Activated CD8-positive, alpha-beta memory T cell treated with anti-CD3 and anti-CD28 coated beads, Interleukin-2, amount 10 ng/mL, durations not matched to agents 7 days and 5 days (primary cell): Measurements from ENCODE around the gene MYMX. TPM values are rescaled to one million over a fixed set of nuclear protein-coding genes. Genes with fewer than 3 reads are reported as not detected.
"Not testable (repeated sequence)": the region's sequence is repeated elsewhere in the genome, so short reads cannot be mapped to it uniquely, and the experiment has no call there.

Experiments used
- ATAC-seq: fragments of 150-1000 bp; cut with Tn5 transposase; one replicate; pipeline ENCODE4 v1.10.0; 2021; ENCODE audit warnings: moderate library complexity
- CTCF ChIA-PET: fragments of 350-600 bp; sonication (Branson Sonifier 250); formaldehyde crosslinking; loops from one replicate; lab custom pipeline; 2021; ENCODE audit warnings: antibody characterized with exemption; lab: Charles Lee
- DNase-seq: peaks from one replicate; pipeline ENCODE4 v3.0.0-alpha.2; 2020
- H3K27ac Mint-ChIP-seq: one replicate; pipeline ENCODE4 v1.8.0; 2021; ENCODE audit warnings: mild to moderate bottlenecking, mixed read lengths
- H3K27me3 Mint-ChIP-seq: one replicate; pipeline ENCODE4 v1.8.0; 2021; ENCODE audit warnings: mixed read lengths
- H3K36me3 Mint-ChIP-seq: one replicate; pipeline ENCODE4 v1.8.0; 2021; ENCODE audit warnings: mild to moderate bottlenecking, mixed read lengths
- H3K4me1 Mint-ChIP-seq: one replicate; pipeline ENCODE4 v1.8.0; 2021; ENCODE audit warnings: mixed read lengths
- H3K4me3 Mint-ChIP-seq: one replicate; pipeline ENCODE4 v1.8.0; 2021; ENCODE audit warnings: mild to moderate bottlenecking, moderate library complexity, mixed read lengths
- H3K9me3 Mint-ChIP-seq: one replicate; pipeline ENCODE4 v1.8.0; 2022; ENCODE audit warnings: low read depth, mixed read lengths
- total RNA-seq, 2 experiments: library from RNA; stranded (reverse); gene quantifications; one replicate each; pipeline ENCODE4 v1.2.3, GENCODE V29; 2021

The MYMX gene
- total RNA-seq, 2 experiments from 2014 or later, result not detected

DNA sequence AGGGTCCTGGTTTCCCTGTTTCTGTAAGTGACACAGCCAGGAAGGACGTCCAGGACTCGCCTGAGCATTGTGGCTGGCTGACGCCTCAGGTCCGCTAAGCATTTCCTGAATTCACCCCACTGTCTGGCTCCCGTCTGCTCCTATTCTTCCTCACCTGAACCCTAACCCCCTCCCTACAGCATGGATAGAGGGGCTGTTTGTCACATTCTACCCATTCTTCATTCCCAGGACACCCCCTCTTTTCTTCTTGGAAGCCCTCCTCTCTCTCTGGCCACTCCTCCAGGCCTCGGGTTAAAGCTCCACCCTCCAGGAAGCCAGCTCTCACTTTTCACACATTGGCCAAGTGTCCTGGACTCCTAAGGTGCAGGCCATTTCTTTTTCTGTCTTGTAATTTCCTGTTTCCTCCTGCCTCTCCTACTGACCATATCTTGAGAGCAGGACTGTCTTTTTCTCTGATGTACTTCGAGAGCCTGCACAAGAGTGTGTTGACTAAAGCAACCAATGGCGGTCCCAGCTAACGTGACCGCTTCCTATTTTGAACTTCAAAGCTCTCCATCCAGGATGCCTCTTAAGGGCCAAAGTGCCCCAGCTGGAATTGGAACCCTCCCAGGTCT lies 24.2 kb upstream of the MYMX start:
- Mint-ChIP-seq H3K36me3 (no peaks in the 10 kb centered on the region), H3K27ac (no peak overlapping the region), H3K27me3 (peaks cover 19% of the 10 kb centered on the region), H3K4me1 (peaks cover 2% of the 10 kb centered on the region), H3K9me3 (no peaks in the 10 kb centered on the region), H3K4me3 (no peak overlapping the region)
- ATAC-seq (no peak), DNase-seq (no peak)
- CTCF ChIA-PET, result interaction anchor here (1.5 to 1.9 kb wide), 2 partner anchors 20 kb away, joined by 3 to 7 read pairs; no protein-coding TSS in a partner anchor

DNA sequence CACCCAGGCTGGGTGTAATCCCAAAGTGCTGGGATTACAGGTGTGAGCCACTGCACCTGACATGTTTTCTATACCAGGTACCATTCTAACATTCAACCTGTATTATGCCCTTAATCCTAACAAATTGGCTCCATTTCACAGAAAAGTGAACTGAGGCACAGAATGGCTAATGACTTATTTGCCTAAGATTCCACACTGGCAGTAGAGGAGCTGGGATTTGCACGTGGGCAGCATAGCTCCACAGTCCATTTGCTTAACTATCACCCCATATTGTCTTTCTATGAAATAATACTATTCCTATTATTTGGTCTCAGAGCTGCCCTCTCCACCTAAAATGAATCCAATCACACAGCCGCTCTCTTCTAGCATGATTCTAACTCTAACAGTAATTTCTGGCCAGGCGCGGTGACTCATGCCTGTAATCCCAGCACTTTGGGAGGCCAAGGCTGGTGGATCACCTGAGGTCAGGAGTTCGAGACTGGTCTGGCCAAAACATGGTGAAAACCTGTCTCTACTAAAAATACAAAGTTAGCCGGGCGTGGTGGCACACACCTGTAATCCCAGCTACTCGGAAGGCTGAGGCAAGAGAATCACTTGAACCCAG lies 23.3 kb upstream of the MYMX start:
- peaks cover 19% of the 10 kb centered on the region for H3K27me3 Mint-ChIP-seq
- H3K27ac Mint-ChIP-seq, result no peak overlapping the region
- no peak for ATAC-seq
- CTCF ChIA-PET, result interaction anchor here (1.1 to 1.9 kb wide), 3 partner anchors 20 to 44 kb away, joined by 3 to 7 read pairs (median 3); no protein-coding TSS in a partner anchor
- H3K9me3 Mint-ChIP-seq, result no peaks in the 10 kb centered on the region
- H3K4me1 Mint-ChIP-seq, result peaks cover 2% of the 10 kb centered on the region
- no peak overlapping the region for H3K4me3 Mint-ChIP-seq
- DNase-seq, result no peak
- no peaks in the 10 kb centered on the region for H3K36me3 Mint-ChIP-seq

DNA sequence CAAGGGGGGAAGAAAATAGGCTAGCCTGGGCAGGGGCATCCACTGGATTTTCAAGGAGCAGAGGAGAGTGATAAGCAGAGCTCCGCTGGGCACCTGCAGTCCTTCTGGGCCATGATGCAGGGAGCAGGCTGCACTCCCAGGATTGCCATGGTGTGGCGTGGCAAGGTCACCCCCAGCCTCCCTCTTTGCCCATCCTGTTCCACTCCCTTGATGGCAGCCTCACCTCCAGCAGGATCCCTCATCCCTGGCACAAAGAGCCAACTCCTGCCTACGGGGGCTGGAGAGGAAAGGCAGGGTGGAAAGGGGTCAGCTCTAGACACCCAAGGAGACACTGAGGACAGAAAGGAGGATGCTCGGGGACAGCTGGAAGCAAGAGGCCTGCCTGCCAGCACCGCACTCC lies 22.4 kb upstream of the MYMX start:
- H3K27me3 Mint-ChIP-seq, result peaks cover 17% of the 10 kb centered on the region
- ATAC-seq, result no peak
- CTCF ChIA-PET, result no interaction called here
- no peak overlapping the region for H3K27ac Mint-ChIP-seq
- no peak for DNase-seq
- H3K9me3 Mint-ChIP-seq, result no peaks in the 10 kb centered on the region
- peaks cover 2% of the 10 kb centered on the region for H3K4me1 Mint-ChIP-seq
- H3K36me3 Mint-ChIP-seq, result no peaks in the 10 kb centered on the region
- H3K4me3 Mint-ChIP-seq, result no peak overlapping the region

- H3K4me1 Mint-ChIP-seq, DNase-seq, ATAC-seq, CTCF ChIA-PET, H3K36me3 Mint-ChIP-seq, H3K9me3 Mint-ChIP-seq, H3K4me3 Mint-ChIP-seq, H3K27ac Mint-ChIP-seq: not testable (repeated sequence)
- H3K27me3 Mint-ChIP-seq, result peaks cover 17% of the 10 kb centered on the region
Measured at GRCh38 chr6:44196351-44196750, 20.4 kb upstream of the MYMX start.

DNA sequence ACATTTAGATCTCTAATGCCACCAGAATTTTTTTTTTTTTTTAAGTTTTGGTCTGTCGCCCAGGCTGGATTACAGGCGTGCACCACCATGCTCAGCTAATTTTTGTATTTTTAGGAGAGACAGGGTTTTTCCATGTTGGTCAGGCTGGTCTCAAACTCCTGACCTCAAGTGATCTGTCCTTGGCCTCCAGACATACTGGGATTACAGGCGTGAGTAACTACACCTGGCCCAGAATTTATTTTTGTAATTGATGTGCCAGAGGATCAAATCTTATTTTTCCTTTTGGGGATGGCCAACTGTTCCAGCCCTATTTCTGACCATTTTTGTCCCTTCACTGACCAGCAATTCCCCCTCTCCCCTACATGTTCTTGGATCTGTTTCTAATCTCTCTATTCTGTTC lies 18.0 kb upstream of the MYMX start:
- Mint-ChIP-seq H3K27ac (no peak overlapping the region), H3K27me3 (peaks cover 14% of the 10 kb centered on the region), H3K9me3 (no peaks in the 10 kb centered on the region), H3K36me3 (no peaks in the 10 kb centered on the region), H3K4me1 (no peaks in the 10 kb centered on the region), H3K4me3 (no peak overlapping the region)
- CTCF ChIA-PET, result interaction anchor here (0.7 kb wide), 1 partner anchor 27 kb away, joined by 3 read pairs; no protein-coding TSS in a partner anchor
- DNase-seq (no peak), ATAC-seq (no peak)

- Mint-ChIP-seq H3K27ac (no peak overlapping the region), H3K36me3 (no peaks in the 10 kb centered on the region), H3K9me3 (no peaks in the 10 kb centered on the region), H3K4me1 (no peaks in the 10 kb centered on the region), H3K4me3 (no peak overlapping the region), H3K27me3 (peaks cover 8% of the 10 kb centered on the region)
- ATAC-seq, result no peak
- DNase-seq, result no peak
- CTCF ChIA-PET, result interaction anchor here (0.9 to 1.0 kb wide), 2 partner anchors 22 to 27 kb away, joined by 3 read pairs; no protein-coding TSS in a partner anchor
Measured at GRCh38 chr6:44199883-44200282, 16.8 kb upstream of the MYMX start.

DNA sequence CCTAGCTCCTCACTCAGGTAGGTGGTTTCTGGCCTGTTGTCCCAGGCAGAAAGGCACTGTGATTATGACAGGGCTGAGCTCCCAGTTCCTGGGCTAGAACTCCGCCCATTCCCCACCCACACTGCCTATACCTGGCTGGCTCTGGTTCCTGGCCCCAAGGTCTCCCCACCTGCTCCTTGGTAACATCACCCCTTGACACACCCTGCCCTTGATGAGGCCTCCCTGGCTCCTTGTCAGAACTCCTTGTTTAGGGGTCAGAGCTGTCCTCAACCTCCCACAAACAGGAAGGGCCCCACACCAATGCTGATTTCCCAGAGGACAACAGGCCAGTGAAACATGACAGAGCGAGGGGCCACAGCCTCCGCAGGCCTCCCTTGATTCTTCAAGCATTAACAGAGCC lies 15.5 kb upstream of the MYMX start:
- CTCF ChIA-PET, result interaction anchor here (1.0 kb wide), 1 partner anchor 28 kb away, joined by 3 read pairs; no protein-coding TSS in a partner anchor
- H3K27ac Mint-ChIP-seq, result no peak overlapping the region
- H3K9me3 Mint-ChIP-seq, result no peaks in the 10 kb centered on the region
- peaks cover 11% of the 10 kb centered on the region for H3K27me3 Mint-ChIP-seq
- no peaks in the 10 kb centered on the region for H3K4me1 Mint-ChIP-seq
- ATAC-seq (no peak), DNase-seq (no peak)
- H3K4me3 Mint-ChIP-seq, result no peak overlapping the region
- no peaks in the 10 kb centered on the region for H3K36me3 Mint-ChIP-seq

DNA sequence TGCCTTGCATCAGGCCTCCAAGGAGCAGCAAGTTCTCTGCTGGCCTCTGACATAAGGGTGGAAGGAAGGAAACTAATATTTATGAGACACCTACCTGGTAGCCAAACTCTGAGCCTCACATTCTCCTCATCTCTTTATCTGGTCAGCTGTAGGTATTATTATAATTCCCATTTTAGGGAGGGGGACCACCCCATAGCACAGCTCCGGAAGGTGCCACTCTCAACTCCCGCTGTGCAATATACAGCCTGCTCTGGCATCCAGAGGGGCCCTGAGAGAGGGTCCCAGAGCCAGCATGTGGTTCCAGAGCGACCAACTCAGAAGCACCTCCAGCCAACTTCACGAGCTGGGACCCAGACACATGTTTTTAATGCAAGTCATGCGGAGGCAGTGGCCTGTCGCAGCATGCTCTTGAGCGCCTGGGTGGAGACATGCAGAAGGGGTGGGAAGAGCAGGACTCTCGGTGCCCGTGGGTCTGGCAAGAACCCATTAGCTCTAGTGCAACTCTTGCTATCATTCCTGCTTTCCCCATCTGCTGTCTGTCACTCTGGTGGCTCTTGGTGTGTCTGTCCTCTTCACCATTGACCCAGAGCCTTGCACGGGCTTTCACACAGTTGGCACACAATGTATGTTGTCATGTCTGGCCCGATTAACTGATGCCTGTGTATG lies 15.0 kb upstream of the MYMX start:
- Mint-ChIP-seq H3K9me3 (no peaks in the 10 kb centered on the region), H3K4me1 (no peaks in the 10 kb centered on the region), H3K36me3 (no peaks in the 10 kb centered on the region), H3K27ac (no peak overlapping the region), H3K27me3 (peaks cover 15% of the 10 kb centered on the region), H3K4me3 (no peak overlapping the region)
- CTCF ChIA-PET, result interaction anchor here (1.5 kb wide), 1 partner anchor 11 kb away, joined by 3 read pairs; no protein-coding TSS in a partner anchor
- no peak for ATAC-seq
- DNase-seq, result no peak

- H3K27ac Mint-ChIP-seq, result peak overlapping the region; percentile 42
- DNase-seq, result no peak
- H3K27me3 Mint-ChIP-seq, result peaks cover 15% of the 10 kb centered on the region
- no peaks in the 10 kb centered on the region for H3K9me3 Mint-ChIP-seq
- CTCF ChIA-PET, result interaction anchor here (1.5 kb wide), 1 partner anchor 10 kb away, joined by 3 read pairs; no protein-coding TSS in a partner anchor
- no peaks in the 10 kb centered on the region for H3K36me3 Mint-ChIP-seq
- no peaks in the 10 kb centered on the region for H3K4me1 Mint-ChIP-seq
- H3K4me3 Mint-ChIP-seq, result no peak overlapping the region
- no peak for ATAC-seq
Measured at GRCh38 chr6:44202332-44202971, 14.3 kb upstream of the MYMX start.

DNA sequence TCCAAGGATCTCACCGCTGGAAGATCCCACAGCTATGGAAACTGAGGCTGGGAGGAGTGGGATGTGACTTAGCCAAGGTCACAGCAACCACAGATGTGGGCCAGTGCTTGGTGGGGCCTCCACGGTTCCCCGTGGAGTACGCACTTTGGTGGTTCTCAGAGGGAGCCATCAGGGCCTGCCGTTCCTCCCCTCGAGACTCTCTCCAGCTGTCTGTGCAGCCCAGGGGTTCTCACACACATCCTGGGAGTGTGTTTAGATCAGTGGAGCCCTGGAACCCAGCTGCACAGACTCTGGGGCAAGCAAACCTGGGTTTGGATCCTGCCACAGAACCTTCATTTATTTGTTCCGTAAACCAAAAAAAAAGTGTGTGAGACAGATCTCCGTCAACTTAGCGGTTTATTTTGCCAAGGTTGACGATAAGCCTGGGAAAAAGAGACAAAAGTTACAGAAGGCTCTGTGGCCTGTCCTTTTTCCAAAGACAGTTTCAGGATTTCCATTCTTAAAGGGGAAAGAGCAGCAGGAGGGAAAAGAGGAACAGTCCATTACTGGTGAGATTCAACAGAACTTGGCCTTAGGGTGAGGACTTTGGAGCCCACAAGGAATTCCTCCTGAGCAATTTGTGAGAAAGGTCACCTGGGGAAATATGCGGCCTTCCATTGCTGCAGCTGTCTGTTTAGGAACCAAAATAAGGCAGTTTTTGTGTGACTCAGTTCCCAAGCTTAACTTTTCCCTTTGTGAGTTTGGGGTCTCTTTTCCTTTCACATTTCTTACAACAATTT lies 13.6 kb upstream of the MYMX start:
- no peak for ATAC-seq
- Mint-ChIP-seq H3K4me3 (no peak overlapping the region), H3K9me3 (no peaks in the 10 kb centered on the region), H3K27me3 (peaks cover 17% of the 10 kb centered on the region), H3K36me3 (no peaks in the 10 kb centered on the region), H3K27ac (no peak overlapping the region), H3K4me1 (no peaks in the 10 kb centered on the region)
- CTCF ChIA-PET, result interaction anchor here (1.5 kb wide), 1 partner anchor 9 kb away, joined by 3 read pairs; no protein-coding TSS in a partner anchor
- DNase-seq, result no peak

DNA sequence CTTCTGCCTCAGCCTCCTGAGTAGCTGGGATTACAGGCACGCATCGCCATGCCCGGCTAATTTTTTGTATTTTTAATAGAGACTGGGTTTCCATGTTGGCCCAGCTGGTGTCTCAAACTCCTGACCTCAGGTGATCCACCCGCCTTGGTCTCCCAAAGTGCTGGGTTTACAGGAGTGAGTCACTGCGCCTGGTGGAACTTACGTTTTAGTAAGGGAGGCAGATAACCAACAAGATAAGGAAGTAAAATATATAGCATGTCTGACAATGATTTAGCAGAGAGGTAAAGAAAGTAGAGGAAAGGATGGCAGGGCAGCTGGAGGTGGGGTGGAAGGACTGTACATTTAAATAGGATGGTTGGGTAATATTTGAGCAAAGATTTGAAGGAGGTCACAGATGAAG lies 12.8 kb upstream of the MYMX start:
- Mint-ChIP-seq H3K9me3 (no peaks in the 10 kb centered on the region), H3K36me3 (no peaks in the 10 kb centered on the region), H3K4me1 (no peaks in the 10 kb centered on the region), H3K4me3 (no peak overlapping the region), H3K27me3 (peaks cover 22% of the 10 kb centered on the region), H3K27ac (no peak overlapping the region)
- ATAC-seq (no peak), DNase-seq (no peak)
- CTCF ChIA-PET, result no interaction called here

GRCh38 chr6:44207966-44208365 lies 8.8 kb upstream of the MYMX start:
- ATAC-seq (no peak), DNase-seq (no peak)
- H3K4me1 Mint-ChIP-seq, result no peaks in the 10 kb centered on the region
- no peak overlapping the region for H3K27ac Mint-ChIP-seq
- H3K36me3 Mint-ChIP-seq, result no peaks in the 10 kb centered on the region
- no peak overlapping the region for H3K4me3 Mint-ChIP-seq
- no peaks in the 10 kb centered on the region for H3K9me3 Mint-ChIP-seq
- CTCF ChIA-PET, result interaction anchor here (1.6 kb wide), 1 partner anchor 35 kb away, joined by 3 read pairs; no protein-coding TSS in a partner anchor
- peaks cover 28% of the 10 kb centered on the region for H3K27me3 Mint-ChIP-seq
